T47D (cell line): ENCODE measurements around the gene CYP26C1.

Experiments used
- DNase-seq, 2 experiments: peaks; one replicate each; pipeline versions ENCODE4 v3.0.0 to v3.0.0-alpha.2; 2011 to 2012; ENCODE audit warnings: low read depth in 1 of 2, low spot score in 1 of 2
- JUND ChIP-seq: IDR thresholded peaks from 2 replicates; pipeline ENCODE4 v1.6.1; 2012; ENCODE audit warnings: low read depth
- in situ Hi-C: cut with HindIII; loops from 2 replicates; pipeline ENCODE4 v1.10.0; 2016; ENCODE audit warnings: low sequenced_read_pairs, low pct_unique_long_range_greater_than_20kb

CYP26C1 gene

DNA sequence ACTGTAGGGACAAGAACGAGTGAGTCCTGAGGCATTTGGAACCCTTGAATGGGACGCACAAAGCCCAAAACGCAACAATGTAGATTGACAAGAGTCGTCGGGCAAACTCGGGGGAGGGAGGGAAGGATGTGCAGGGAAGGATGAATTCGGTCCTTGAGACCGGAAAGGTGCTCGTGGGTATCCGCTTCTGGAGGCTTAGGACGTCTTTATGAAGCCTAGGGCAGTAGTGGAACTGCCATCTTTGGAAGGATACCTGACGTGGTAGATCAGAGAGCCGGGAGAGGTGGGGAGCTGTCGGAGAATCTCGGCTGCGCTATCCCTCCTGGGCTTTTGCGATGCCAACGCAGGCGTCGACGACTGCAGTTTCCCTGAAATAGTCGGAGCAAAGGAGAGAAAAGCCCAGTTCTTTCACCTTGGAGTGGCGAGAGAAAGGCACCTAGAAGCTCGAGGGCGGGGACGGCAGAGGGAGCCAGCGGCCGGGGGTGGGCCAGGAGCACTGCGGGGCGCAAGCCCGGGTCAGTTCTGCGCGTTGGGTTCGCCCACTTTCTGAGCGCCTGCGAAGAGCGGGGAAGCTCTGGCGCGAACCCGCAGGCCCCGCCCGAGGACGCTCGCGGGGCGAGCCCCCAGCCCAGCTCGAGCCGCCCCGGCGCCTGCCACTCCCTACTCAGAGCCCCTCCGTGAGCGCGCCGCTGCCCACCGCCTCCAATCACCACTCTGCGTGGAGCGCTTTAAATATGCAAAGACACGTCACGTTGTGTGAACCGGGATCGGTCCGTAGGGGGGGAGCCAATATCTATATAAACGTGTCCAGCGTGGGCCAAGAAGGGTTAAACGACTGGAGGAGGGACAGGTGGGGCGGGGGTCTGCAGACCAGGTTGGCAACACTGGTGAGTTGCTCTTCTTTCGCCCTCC is at the start of gene CYP26C1:
Gene CYP26C1, plus strand, starts transcription at position 824 of the 912 bp plus-strand sequence. CDS start 466 bp downstream, outside the sequence.
- no peak for TF ChIP-seq JUND
- DNase-seq, result no peak
- in situ Hi-C loops, result no loop called here

- in situ Hi-C loops, result no loop called here
- no peak for TF ChIP-seq JUND
- no peak for DNase-seq
These were observed 44.9 kb upstream of the CYP26C1 start for GRCh38 chr10:93015722-93016121.

DNA sequence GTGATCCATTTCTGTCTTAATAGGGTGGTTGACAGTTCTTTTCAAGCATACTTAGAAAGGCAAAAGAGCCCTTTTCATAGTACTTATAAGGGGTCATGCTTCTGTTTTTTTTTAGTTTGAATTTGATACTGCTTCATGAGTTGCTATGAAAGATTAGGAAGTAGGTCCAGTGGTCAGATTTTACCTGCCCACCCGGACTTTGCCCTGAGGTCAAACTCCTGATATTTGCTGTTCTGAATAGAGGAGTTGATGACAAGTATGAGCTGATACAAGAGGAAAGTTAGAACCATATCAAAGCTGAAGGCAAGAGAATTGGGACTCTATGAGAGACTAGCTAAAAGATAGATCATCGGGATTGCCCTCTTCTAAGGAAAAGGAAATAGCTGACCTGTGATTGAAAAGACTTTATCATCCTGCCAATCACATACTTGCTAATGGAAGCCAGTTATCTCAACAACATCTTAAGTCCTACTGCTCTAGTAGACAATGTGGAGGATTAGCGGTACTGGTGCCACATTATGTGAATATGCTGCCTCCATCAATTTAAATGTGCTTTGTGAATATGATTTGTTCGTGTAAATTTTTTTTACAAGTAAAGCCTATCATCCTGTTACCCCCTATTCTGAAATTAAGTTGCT is 37.5 kb upstream of the CYP26C1 start:
- in situ Hi-C loops, result no loop called here
- no peak for TF ChIP-seq JUND
- no peak for DNase-seq

- no peak for TF ChIP-seq JUND
- no peak for DNase-seq
- in situ Hi-C loops, result no loop called here
These were observed 34.5 kb upstream of the CYP26C1 start for GRCh38 chr10:93026072-93026471.

DNA sequence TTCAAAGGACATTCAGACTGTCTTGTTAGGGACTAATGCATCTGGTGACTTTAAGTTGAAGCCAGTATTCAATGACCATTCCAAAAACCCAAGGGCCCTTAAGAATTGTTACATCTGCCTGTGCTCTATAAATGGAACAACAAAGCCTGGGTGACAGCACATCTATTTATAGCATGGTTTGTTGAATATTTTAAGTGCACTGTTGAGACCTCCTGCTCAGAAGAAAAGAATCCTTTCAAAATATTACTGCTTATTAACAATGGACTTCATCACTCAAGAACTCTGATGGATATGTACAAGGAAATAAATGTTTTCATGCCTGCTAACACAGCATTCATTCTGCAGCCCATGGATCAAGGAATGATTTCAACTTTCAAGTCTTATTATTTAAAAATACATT is 33.1 kb upstream of the CYP26C1 start:
- in situ Hi-C loops, result no loop called here
- DNase-seq, result no peak
- no peak for TF ChIP-seq JUND

- in situ Hi-C loops, result no loop called here
- DNase-seq, result no peak
- TF ChIP-seq JUND, result no peak
These were observed 31.7 kb upstream of the CYP26C1 start for GRCh38 chr10:93028883-93029282.

GRCh38 chr10:93030409-93030808 is 30.2 kb upstream of the CYP26C1 start:
- no peak for DNase-seq
- no peak for TF ChIP-seq JUND
- in situ Hi-C loops, result no loop called here

- in situ Hi-C loops, result no loop called here
- DNase-seq, result no peak
- TF ChIP-seq JUND, result no peak
These were observed 28.3 kb upstream of the CYP26C1 start for GRCh38 chr10:93032105-93032808.

DNA sequence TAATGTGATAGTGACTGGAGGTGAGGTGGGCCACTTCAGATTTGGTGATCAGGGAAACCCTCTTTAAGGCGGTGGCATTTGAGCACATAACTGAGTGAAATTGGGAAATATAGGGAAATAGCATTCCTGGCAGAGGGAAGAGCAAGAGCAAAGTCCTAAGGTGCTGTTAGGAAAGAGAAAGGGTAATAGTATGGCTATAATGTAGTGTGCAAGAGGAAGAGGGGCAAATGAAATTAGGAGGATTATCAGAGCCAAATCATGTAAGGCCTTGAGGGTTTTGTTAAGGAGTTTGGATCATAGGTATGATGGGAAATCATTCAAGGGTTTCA is 27.8 kb upstream of the CYP26C1 start:
- no peak for DNase-seq
- no peak for TF ChIP-seq JUND
- in situ Hi-C loops, result no loop called here

GRCh38 chr10:93034426-93034825 is 26.2 kb upstream of the CYP26C1 start:
- in situ Hi-C loops, result no loop called here
- DNase-seq, result no peak
- no peak for TF ChIP-seq JUND

DNA sequence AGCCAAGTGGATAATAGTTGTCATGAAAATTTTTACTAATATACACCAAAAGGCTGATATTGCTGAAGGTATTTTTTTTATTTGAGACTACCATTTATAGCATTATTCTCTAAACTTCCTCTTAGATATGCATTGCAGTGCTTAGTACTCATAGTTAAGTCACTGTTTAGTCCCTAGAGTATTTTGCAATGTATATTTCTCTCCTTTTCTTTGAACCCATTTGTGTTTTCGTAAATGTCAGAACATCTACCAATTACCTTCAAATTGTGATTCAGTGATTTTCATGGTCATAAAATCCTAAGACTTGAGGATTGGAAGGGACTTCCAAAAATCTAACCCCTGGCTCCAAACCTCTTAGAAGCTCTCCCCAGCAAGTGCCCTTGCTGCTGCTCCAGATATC is 21.5 kb upstream of the CYP26C1 start:
- in situ Hi-C loops, result no loop called here
- DNase-seq, result no peak

DNA sequence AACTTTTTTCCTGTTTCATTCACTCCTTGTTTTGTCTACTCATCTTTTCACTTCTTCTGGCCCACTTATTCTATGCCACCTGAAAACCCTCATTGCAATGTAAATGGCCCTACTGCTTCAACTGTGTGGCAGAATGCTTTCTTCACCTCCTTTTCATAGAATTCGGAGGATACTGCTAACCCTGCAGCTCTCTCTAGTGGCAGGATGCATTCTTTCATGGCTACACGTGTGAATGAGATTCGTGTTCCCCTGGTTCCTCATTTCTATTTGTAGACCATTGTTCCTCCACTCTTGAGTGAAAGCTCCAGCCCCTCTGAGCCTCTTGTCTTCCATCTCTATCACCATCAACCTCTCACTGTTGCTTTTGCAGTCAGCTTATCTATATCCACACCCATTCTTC is 20.9 kb upstream of the CYP26C1 start:
- TF ChIP-seq JUND, result no peak
- in situ Hi-C loops, result no loop called here
- peak; percentile 67 to 73 for DNase-seq

More for the DNA sequence above, 21.5 kb upstream of the CYP26C1 start:
- no peak for TF ChIP-seq JUND

GRCh38 chr10:93054486-93054885 is 6.1 kb upstream of the CYP26C1 start:
- no peak for DNase-seq
- in situ Hi-C loops, result no loop called here
- TF ChIP-seq JUND, result no peak
